Astrocyte (in vitro differentiated cells and primary cell): ENCODE results near the gene NBPF3.

Experiments
- EZH2 ChIP-seq: IDR thresholded peaks from 2 replicates; pipeline ENCODE4 v1.6.1; 2012; ENCODE audit warnings: mild to moderate bottlenecking, low read length, inconsistent platforms; ENCODE audit not compliant: insufficient read depth
- TF ChIP-seq, protein P1 (sequence below): IDR thresholded peaks from 2 replicates; pipeline ENCODE4 v1.5.1; 2011; ENCODE audit warnings: low read depth, mild to moderate bottlenecking, inconsistent platforms, low read length, moderate library complexity; ENCODE audit not compliant: insufficient read depth

DNA sequence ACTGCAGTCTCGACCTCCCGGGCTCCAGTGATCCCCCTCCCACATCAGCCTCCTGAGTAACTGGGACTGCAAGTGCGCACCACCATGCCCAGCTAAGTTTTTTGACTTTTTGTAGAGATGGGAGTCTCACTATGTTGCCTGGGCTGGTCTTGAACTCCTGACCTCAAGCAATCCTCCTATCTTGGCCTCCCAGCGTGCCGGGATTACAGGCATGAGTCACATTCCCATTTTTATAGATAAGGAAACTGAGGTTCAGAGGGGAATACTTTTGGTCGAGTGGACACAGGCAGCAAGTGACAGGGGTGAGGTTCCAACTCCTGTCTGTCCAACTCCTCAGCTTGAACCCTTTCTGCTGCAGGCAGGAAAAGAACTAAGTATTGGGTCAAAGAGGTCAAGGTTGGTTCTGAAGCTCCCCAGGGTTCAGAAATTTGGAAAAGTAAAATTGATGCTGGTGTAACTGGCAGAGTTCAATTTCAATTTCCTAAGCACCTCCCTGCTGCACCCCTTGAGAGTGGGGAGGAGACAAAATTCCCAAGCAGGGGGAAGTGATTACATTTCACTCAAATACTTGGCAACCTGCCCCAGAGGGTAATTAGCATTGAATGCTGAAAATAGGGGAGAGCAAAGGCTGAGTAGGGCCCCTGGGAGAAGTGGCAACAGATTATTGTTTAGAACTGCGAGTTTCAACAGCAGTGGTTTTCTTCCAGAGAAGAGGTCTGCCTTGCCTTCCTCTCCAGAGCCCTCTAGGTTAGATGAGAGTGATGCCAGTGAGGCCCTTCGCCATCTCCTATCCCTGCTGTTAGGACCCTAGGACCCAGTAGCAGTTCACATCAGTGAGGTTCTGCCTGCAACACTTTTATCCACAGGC is 51.8 kb downstream of the NBPF3 start:
- TF ChIP-seq, protein P1, sequence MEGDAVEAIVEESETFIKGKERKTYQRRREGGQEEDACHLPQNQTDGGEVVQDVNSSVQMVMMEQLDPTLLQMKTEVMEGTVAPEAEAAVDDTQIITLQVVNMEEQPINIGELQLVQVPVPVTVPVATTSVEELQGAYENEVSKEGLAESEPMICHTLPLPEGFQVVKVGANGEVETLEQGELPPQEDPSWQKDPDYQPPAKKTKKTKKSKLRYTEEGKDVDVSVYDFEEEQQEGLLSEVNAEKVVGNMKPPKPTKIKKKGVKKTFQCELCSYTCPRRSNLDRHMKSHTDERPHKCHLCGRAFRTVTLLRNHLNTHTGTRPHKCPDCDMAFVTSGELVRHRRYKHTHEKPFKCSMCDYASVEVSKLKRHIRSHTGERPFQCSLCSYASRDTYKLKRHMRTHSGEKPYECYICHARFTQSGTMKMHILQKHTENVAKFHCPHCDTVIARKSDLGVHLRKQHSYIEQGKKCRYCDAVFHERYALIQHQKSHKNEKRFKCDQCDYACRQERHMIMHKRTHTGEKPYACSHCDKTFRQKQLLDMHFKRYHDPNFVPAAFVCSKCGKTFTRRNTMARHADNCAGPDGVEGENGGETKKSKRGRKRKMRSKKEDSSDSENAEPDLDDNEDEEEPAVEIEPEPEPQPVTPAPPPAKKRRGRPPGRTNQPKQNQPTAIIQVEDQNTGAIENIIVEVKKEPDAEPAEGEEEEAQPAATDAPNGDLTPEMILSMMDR, result no peak
- no peak for TF ChIP-seq EZH2
